NCI-H2227 (cell line): ENCODE measurements around the gene PAMR1.

Experiments used
- DNase-seq: peaks from one replicate; lab custom pipeline; 2025; ENCODE audit not compliant: unreplicated experiment; lab: John Stamatoyannopoulos, UW

PAMR1 gene

DNA sequence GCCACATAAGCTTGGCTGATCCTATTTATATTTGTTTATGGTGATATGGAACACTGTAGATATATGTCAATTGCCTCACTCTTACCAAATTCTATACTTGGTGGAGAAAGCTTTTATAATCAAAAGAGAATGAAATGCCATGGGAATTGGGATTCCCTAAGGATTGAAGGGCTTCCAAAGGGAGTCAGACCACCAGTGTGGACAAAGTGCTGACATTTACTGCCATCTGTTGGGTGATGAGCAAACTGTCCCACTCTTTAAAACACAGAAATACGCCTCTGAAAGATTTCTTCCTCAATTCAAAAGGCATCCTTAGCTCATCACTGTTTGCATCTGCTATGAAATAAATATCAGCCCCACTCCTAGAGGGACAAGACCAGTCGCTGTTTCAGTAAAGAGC, 113.1 kb downstream of the PAMR1 start:
- DNase-seq, result peak; percentile 48

DNA sequence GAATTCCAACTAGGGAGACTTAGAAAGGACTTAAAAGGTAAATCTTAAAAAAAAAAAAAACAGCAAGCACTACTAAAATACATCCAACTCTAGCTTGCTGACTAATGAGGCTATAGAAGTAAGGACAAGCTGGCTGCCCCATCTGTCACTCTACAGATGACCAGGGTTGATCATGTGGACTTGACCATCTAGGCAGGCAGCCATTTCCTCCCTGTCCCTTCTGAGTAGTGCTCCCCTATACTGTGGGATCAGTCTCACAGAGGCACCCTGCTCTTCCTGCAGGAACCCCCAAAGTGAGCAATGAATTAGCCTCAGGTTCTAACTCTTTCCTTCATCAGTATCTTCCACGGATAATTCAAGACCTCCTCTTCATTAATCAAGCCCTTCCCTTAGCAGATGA, 118.4 kb downstream of the PAMR1 start:
- no peak for DNase-seq

DNA sequence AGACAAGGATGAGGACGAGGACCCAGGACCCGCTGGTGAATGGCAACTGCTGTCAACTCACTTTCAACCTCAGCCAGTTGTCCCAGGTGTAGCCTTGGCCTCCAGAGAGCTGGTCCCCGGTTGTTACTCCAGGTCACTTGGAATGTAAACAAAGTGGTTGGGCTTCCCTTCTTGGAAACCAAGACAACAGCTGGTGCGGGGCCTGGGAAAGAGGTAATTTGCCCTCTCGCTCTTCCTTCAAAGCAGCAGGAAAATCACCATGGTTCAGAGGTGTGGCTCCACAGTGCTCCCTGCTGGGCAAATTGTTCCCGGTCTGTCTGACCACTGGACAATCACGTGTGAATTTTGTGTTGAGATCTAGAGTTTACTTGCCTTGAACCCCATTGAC, 121.0 kb downstream of the PAMR1 start:
- peak; percentile 74 for DNase-seq

DNA sequence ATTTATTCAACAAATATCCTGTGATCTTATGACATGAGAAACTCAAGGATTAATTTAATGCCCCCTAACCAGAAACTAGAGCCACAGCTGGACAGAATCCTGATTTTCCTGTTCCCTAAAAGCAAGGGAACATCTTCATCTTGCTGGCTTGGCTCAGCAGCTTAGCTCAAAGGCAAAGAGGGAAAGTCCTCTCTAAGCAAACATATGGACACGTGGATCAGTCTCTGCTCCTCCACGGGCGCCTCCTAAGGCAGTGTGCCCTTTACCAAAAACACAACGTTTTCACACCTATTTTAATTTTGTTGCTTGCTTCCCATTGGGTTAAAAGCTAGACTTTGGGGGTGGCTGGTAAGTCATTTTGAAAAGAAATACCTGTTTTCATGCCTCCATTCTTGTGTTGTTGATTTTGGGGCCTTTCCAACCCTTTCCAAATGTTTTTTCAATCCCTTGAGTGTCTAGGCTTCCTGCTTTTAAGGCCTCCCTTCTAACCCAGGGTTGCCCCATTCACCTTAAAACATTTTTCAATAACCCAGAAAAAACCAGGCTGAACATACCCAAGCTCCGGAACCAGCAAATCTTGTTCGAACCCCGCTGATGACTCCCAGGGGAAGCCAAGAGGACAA, 121.5 kb downstream of the PAMR1 start:
- no peak for DNase-seq

DNA sequence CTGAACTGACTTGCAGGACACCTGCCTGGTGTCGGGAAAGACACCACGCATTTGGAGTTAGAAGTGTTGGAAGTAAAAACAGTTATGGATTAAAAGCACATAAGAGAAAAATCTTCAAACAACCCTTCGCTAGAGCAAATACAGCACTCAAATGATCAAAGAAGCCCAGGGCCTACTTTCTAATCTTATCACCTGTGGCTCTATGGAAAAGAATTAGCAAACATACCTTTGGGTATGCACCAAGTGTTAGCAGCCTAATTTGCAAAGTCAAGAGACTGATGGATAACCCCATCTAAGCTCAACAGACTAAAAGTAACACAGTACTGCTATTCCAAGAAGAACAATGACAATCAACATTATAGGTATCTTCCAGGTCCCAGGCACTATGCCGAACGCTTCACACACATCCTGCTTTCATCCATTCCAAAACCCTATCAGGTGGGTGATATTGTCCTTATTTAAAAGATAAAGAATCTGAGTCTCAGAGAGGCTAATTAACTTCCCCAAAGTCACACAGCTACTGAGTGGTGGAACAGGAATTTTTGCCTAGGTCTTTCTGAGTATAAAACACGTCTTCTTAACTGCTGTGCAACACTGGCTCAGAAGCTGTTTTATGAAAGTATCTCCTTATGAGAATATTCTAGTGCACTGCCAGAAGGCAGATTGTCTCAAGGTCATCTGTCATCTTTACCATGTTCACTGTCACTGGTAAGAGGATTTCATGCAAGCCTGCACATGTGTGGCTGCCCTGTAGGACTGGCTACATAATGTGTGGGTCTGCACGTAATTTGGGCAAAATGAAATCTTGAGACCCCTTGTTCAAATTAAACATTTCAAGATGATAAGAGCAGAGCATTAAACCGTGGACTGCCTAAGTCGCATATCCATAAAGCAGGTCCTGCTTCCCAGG, 122.4 kb downstream of the PAMR1 start:
- DNase-seq, result no peak

DNA sequence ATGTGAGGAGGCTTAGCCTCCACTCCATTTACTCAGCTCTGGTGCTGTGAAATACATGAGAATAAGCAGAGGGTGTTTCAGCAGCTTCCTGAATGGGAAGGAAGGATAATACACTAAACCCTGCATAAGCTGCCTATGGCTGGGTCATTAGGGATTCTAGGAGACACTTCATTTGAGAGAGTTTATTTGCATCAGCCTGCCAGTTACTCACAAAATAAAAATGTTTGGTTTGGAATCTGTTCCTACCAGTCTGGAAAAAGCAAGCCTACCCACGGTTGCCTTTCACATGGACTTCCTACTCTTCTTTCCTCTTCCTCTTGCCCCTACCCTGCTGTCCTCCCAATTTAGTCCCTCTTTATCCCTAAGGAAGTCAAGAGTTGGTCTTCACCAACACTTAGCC, 126.5 kb downstream of the PAMR1 start:
- no peak for DNase-seq

DNA sequence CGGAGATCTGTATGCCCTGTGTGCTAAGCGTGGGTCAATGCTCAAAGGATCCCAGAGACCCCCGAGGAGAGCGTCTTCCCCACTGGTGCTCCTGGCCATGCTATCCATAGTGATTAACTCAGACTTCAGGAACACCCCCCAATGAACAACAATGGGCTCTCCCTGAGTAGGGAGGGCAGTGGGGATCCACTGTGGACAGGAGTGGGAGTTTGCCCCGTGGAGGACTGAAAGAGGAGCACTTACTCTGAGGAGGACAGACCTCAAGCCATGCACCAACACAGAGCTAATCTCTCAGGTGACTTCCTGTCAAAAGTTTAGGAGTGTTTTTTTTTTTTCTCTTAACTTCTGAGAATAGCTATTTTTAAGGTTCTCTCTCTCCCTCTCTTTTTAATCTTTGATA, 130.5 kb downstream of the PAMR1 start:
- no peak for DNase-seq

DNA sequence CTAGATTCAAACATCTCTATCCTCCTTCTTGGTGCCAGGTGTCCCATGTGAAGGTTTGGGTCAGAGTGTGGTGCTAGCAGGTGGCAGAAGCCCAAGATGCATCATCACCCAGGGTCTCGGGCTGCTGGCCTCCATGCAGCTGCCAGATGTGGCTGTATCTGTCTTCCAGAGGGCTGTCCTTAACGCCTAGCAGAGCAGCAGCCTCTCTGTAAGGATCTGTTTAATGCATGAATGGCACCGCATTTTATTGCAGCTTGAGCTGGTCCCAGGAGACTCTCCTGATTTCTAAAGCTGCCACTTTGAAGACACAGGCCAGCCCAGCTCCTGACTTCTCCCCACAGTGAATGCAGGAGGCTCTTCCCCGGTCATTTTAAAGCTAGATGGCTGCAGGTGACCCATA, 132.3 kb downstream of the PAMR1 start:
- DNase-seq, result no peak

DNA sequence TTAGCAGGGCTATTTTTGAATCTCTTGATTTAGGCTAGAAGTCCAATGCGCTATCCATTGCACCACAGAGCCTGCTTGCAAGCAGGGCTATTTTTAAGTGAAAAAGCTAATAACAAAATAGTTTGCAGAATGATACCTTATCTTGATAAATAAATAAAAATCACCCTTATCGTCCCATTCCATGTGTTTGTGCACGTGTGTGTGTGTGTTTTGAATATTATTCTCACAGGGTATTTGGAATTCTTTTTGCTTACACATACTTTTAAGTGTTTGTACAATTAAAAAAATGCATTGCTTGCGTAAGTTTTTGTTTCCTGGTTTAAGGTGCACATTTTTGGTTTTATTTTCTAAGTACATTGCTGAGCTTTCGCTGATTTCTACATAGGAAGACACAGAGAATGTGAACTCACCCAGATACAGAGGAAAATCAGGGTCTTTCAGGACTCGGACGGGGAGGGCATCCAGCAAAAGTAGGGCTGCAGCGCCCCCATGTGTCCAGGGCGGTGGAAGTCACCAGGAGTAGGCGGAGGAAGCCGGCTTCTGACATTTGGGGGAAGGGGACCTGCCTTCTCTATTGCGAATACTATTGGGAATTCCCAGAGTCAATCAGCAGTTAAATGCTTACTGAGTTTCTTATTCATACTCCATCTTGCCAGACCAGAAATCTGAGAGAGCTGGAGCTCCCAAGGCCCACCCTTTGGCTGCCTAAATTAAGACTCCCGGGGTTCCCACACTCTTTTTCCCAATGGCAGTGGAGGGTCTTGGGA, 133.3 kb downstream of the PAMR1 start:
- DNase-seq, result peak; percentile 85

DNA sequence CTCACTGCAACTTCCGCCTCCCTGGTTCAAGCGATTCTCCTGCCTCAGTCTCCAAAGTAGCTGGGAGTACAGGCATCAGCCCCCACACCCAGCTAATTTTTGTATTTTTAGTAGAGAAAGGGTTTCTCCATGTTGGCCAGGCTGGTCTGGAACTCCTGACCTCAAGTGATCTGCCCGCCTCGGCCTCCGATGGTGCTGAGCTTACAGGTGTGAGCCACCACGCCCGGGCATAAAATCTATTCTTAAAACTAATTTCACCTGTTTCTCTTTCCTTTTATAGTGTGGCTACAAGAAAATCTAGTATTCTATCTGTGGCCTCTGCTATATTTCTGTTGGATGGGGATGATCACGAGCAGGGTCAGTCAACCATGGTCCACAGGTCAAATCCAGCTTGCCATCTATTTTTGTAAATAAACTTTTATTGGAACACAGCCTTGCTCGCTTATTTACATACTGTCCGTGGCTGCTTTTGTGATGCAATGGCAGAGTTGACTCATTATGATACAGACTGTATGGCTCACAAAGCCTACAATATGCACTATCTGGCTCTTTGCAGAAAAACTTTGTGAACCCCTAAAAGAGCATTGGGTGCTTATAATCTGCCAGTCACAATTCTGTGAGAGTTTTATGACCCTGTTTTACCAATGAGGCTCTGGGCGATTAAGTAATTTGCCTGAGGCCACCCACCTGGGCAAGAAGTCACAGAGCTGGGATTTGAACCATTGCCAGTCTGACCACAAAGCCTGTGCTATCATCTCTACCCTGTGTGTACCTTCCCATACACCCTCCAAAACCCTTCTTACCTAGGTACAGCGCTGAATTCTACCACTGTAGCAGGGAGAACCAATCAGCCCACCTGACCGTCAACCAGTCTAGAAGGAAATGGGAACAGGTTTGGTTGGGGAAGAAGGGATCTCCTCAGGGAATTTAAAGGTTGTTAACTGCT, 134.4 kb downstream of the PAMR1 start:
- DNase-seq, result no peak

DNA sequence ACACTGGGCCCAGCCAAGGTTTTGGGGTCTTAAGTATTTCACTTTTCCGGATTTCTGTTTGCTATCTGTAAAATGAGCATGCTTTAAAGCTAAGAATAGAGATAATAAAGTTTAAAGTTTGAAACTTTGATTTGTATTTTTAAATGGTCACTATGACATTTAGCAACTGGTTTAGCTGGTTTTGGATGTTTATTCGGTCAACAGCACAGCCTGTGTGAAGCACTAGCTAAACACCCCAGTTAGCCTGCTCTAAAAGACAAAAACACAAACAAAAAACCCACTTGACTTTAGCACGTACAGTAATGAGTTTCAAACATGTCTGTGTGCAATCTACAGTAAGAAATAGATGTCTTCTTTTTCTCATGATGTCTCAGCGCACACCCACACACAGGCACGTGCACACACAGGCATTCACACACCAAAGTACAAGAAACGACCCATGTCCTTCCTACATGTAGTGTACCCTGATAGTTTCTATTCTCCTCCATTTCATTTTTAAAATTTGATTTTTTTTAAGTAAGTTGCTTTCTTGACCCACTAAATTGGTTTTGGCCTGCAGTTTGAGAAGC, 135.4 kb downstream of the PAMR1 start:
- no peak for DNase-seq

DNA sequence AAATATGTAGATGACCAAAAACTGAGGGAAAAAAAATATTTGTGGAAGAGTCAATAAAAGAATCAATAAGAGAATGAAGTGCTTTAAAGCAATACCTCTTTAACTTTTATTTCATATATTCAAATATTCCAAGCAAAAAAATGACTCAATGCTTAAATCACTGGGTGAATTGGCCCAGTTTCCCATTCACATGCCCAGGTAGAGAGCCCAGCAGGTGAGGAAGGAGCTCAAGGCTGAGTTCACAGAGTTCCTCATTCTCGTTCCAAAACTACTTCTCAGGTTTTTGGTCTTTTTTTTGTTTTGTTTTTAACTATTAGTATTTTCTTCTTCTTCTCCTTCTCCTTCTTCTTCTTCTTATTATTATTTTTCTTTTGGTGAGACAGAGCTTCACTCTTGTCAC, 136.3 kb downstream of the PAMR1 start:
- no peak for DNase-seq

DNA sequence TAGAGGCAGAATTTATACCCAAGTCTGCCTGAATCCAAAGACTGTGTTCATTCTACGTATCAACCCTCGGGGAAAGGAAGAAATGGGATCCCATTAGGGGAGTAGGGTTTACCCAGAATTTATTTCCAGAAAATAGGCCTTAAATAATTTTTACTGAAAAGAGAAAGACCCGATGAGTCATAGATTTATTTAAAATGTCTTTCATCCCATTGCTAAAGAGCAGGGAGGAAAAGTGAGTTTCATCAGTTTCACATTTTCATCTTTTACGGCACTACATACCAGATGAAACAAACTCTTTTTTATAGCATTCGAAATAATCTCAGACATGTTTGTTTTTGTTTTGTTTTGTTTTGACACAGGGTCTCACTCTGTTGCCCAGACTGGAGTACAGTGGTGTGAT, 137.4 kb downstream of the PAMR1 start:
- DNase-seq, result no peak

DNA sequence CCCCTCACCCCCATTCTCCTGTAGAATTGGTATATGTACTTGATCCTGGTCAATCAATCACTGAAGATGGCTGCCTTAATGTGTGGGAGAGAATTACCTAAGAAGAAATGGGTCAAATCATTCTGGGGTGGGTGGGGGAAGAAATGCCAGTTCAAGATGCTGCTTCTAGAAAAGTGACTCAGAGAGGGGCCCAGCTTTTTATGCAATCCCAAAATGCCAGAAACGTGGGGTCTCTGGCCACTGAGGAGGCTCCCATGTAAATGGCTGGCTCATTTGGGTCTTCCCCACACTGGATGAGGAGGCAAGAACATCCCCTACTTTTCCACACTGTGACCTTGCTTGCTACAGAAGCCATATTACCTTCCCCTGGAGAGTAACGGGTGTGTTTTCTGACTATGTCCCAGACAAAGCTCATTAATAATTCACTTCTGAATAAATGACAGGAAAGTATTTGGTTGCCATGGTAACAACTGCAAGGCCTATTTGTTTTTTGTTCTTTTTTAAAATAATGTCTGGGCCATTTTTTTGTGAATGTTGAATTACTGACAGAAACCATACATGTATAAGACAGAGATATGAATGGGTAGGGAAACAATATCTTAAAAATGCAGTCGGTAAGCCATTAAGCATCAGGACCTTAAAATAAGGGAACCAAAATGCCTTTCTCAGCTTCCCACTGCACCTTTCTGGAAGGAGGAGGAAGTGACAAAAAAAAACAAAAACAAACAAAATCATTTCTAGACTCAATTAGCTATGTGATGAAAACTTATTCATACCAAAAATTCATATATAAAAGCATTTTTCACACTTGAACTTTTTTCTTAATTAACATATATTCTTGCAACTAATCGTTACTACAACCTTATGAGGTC, 138.1 kb downstream of the PAMR1 start:
- no peak for DNase-seq

DNA sequence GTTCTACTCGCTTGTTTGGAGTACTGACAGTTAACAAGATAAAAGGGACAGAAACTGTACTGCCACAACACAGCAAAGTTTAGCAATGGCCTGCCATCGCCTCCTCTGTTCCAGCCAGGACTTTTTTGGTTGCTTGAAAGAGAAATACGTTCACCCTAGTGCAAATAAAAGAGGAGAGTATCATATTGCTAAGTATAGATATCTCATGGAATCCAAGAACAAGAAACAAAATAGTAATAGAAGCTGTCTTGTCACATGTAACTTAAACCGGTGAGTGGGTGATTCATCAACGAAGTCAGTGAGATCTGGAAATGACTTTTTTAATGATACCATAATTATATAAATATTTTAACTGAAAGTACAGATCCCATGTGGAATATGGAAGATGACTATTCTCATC, 141.5 kb downstream of the PAMR1 start:
- DNase-seq, result no peak
